Neural progenitor cell (in vitro differentiated cells): ENCODE data around the gene FDXACB1.

Source experiments
- CTCF ChIP-seq: fragments of 200-600 bp; sonication (generic); IDR thresholded peaks from 2 replicates; pipeline ENCODE4 v1.5.1; 2017; ENCODE audit warnings: antibody characterized with exemption, mild to moderate bottlenecking
- EZH2 ChIP-seq: fragments of 200-600 bp; sonication (generic); IDR thresholded peaks from 2 replicates; pipeline ENCODE4 v1.6.1; 2017; ENCODE audit warnings: antibody characterized with exemption, mild to moderate bottlenecking, moderate library complexity

GRCh38 chr11:111921541-111922230 is 42.7 kb upstream of the FDXACB1 start:
- TF ChIP-seq CTCF (no peak), EZH2 (no peak)
